GM13977 (cell line): ENCODE data around the gene PPP1R9B.

Experiments used
- DNase-seq: peaks from one replicate; pipeline ENCODE4 v3.0.0; 2012; ENCODE audit warnings: low spot score
- in situ Hi-C: fragments of 300-500 bp; cut with MboI; formaldehyde crosslinking; loops from one replicate; pipeline ENCODE4 v1.12.0; 2022; ENCODE audit warnings: low sequenced_read_pairs, low pct_unique_long_range_greater_than_20kb, mixed read lengths, inconsistent platforms; ENCODE audit not compliant: unreplicated experiment
- TF ChIP-seq, protein P1 (sequence below): IDR thresholded peaks from 2 replicates; pipeline ENCODE4 v1.5.1; 2012; ENCODE audit warnings: mild to moderate bottlenecking, control low read depth; ENCODE audit not compliant: insufficient read depth; ENCODE audit errors: extremely low read depth, missing control alignments

PPP1R9B gene

DNA sequence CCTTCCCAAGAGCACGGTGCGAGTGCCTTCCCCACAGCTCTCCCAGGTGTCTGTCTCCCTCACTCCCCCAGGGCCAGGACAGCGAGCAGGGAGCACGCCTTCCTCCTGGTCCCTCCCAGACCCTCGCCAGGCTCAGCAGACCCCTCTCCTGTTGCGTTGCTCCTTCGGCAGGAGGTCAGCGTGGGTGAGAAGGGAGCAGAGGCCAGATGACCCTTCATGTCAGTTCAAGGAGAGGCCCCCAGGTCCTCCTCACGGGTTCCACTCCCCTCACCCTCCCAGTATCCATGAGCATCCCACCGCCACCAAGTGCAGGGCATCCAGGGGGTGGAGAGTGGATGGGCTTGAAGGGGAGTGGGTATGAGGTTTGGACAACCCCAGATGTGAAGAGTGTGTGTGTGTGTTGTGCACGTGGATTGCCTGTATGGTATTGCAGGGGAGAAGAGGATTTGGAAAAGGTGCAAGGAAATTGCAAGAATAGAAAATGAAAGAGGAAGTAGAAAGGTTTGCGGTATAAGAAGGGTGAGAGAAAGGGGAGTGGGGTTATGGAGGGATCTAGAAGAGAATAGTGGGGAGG, 33.0 kb upstream of the PPP1R9B start:
- no peak for DNase-seq
- TF ChIP-seq, protein P1, sequence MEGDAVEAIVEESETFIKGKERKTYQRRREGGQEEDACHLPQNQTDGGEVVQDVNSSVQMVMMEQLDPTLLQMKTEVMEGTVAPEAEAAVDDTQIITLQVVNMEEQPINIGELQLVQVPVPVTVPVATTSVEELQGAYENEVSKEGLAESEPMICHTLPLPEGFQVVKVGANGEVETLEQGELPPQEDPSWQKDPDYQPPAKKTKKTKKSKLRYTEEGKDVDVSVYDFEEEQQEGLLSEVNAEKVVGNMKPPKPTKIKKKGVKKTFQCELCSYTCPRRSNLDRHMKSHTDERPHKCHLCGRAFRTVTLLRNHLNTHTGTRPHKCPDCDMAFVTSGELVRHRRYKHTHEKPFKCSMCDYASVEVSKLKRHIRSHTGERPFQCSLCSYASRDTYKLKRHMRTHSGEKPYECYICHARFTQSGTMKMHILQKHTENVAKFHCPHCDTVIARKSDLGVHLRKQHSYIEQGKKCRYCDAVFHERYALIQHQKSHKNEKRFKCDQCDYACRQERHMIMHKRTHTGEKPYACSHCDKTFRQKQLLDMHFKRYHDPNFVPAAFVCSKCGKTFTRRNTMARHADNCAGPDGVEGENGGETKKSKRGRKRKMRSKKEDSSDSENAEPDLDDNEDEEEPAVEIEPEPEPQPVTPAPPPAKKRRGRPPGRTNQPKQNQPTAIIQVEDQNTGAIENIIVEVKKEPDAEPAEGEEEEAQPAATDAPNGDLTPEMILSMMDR = no peak
- in situ Hi-C loops = no loop called here

DNA sequence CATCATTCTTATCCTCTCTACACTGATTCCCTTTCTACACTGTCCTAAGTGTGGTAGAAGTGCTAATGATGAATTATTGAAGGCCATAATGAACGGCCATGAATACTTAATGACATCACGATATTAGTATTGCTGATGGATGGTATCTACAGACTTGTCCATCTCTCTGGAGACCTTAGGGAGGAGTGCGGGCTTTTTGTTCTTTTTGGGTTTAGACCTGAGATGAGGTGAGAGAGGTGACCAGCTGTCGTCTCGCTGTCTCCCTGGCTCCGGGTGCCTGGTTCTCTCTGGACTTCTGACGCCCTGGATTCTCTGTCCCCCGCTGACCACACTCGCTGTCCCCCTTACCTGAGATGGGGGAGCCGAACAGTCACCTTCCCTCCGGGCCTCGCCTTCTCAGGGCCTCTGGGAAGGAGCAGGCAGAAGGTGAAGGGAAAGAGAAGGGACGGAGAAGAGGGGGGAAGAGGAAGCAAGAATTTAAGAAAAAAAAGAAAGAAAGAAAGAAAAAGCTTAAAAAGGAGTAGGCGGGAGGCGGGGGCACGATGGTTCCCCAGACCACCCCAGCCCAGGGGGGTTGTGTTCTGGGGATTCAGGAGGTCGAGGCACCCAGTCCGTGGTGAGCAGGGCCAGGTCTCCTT, 32.4 kb upstream of the PPP1R9B start:
- in situ Hi-C loops = no loop called here
- TF ChIP-seq, protein P1 = no peak
- DNase-seq = no peak

DNA sequence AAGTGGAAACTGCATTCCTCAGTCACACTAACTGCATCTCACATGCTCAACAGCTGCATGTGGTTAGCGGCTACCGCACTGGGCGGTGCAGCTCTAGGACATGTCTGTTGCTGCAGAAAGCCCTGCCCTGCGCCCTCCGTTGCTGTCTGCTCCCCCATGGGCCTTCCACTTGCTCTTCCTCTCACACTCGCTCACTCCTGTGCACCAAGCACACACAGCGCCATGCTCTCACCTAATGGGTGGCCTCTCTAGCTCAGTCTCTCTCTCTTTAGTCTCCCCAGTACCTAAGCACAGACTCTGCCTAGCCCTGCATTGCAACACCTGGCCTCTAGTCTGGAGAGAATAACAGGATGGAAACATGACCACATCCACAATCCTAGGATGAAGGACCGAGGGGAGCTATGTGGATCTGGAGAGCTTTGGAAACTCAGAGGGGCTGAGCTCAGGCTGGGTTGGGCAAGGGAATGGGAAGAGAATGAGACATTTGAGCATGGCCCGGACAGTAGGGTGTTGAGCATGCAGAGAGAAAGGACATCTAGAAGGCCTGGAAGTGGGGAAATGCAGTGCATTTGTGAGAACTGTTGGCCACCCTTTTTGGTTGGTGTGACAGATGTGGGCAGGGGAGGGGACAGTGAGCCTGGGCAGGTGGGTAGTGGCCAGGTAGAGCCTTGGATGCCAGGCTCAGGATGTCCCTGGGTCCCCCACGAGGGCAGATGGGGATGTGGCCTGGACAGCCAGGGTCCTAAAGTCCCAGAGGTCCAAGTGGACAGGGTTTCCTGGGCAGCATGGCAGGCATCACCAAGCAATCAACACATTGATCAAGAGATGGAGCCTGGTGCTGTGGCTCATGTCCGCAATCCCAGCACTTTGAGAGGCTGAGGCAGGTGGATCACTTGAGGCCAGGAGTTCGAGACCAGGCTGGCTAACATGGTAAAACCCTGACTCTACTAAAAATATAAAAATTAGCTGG, 31.4 kb upstream of the PPP1R9B start:
- TF ChIP-seq, protein P1 = no peak
- in situ Hi-C loops = no loop called here
- no peak for DNase-seq

DNA sequence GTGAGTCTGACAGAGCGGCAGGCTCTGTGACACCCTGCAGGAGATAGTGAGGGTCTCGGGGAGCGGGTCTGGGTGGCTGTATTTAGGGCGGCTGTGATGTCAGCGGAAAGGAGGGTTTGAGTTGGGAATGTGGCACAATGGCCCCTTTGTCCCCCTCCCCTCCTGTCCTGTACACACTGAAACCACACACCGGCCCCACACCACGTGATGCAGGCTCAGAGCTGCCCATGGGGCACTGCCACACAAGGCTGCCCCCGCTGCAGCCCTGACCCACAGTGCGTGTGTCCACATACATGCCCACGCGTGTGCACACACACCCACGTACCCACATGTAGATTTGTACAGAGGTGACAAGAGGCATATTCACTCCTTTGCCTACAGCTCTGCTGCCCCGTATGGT, 30.7 kb upstream of the PPP1R9B start:
- TF ChIP-seq, protein P1 = no peak
- in situ Hi-C loops = no loop called here
- no peak for DNase-seq

DNA sequence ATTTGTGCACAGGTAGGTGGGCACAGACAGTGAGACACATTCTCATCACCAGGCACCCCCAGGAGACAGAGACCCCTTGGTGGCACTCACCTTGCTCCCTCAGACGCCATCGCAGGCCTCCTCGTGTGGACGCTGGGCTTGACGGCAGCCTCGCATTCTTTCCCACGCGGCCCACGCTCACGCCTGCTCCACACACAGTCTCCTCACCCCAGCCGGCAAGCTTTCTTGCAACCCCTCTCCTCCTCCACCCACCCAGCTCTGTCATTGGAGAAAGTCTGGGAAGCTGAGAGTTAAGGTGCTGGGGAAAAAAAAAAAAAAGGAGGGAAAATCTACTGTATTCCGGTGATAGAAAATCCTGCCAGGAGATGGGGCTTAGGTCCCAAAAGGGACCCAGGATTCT, 30.1 kb upstream of the PPP1R9B start:
- in situ Hi-C loops = no loop called here
- DNase-seq = no peak
- TF ChIP-seq, protein P1 = no peak

DNA sequence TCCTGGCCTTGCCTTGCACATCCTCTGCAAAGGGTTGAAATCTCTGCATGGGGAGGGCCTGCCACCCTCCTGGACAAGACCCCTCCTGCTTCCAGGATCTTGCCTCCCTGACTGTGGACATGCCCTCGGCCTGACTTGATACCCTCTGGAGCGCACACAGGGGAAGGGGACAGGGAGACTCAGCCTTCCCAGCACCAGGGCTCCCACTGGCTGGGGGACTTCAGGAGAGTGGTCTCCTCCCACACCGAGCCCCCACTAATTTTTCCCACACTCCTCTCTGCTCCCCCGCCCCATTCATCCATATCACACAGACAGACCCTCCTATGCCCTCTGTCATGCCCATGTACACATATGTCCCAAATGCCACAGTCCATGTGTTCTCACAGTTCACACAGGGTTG, 29.6 kb upstream of the PPP1R9B start:
- no peak for DNase-seq
- TF ChIP-seq, protein P1 = no peak
- in situ Hi-C loops = no loop called here
